ENCODE measurements around the gene PKHD1.

DNA sequence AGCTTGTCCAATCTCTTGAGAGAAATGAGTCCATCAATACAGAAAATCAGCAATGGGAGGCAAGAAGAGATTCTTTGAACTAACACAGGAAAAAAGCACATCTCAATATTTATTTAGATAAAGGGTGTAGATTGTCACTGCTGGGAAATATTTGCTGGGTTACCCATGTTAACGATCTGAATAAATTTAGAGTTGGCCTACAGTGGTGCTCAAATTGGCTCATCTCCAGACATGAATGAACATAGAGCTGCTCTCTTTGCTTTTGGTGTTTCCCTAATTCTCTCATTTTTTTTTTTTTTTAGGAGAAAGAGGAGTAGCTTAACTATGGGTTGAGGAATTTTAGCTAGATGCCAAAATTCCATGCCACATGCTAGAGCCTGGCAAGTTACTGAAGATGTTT lies 471.2 kb downstream of the PKHD1 start:
- no peak for TF ChIP-seq EZH2phosphoT487 (IDR thresholded peaks at IDR 0.05; ENCODE audit: borderline replicate concordance, low read length)
- TF ChIP-seq, protein P1, sequence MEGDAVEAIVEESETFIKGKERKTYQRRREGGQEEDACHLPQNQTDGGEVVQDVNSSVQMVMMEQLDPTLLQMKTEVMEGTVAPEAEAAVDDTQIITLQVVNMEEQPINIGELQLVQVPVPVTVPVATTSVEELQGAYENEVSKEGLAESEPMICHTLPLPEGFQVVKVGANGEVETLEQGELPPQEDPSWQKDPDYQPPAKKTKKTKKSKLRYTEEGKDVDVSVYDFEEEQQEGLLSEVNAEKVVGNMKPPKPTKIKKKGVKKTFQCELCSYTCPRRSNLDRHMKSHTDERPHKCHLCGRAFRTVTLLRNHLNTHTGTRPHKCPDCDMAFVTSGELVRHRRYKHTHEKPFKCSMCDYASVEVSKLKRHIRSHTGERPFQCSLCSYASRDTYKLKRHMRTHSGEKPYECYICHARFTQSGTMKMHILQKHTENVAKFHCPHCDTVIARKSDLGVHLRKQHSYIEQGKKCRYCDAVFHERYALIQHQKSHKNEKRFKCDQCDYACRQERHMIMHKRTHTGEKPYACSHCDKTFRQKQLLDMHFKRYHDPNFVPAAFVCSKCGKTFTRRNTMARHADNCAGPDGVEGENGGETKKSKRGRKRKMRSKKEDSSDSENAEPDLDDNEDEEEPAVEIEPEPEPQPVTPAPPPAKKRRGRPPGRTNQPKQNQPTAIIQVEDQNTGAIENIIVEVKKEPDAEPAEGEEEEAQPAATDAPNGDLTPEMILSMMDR (conservative IDR thresholded peaks at IDR 0.05; ENCODE audit: low read depth, low read length), result no peak
